ENCODE results near the gene DPP7.

DNA sequence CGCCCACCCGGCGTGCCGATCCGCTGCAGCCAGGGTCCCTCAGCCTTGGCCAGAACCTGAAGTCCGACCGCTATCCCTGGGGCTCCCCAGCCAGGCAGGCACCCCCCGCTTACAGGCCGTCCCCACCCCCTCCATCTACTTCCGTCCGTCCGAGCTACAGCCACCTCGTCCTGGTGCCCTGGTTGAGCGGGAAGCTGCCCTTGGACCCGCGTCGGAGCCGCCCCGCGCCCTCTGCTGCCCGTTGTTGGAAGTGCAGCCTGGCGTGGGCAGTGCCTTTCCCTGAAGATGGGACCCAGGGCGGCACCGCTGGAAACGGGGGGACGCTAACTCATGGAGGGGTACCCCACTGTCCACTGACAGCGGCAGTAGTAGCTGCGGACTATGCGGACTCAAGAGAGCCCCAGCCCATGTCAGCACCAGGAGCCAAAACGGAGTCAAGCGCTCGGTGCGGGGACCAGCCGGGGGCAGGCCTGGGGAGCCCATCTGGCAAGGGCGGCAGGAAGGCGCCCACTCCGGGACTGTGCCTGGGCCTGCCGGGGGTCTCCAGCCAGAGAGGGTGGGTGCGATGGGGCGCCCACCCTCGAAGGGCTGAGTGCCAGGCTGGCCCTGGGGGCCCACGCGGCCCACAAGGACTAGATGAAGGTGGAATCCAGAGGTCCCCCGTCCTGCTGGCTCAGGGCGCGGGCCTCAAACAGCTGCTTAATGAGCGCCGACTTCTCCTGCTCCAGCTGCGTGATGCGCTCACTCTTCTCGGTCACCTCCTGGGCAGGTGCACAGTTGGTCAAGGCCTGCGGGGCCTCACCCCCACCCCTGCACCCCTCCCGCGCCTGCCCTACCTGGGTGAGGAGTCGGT, 50.3 kb downstream of the DPP7 start:
- TF ChIP-seq CTCF (conservative IDR thresholded peaks at IDR 0.05; ENCODE audit: low read length) (peak; percentile 80), EZH2phosphoT487 (IDR thresholded peaks at IDR 0.05; ENCODE audit: borderline replicate concordance, low read depth, low read length) (no peak)

Measured in OCI-LY7 (cell line).